GDM1 (cell line): ENCODE data around the gene NCOA6.
"Not testable (repeated sequence)": the region's sequence is repeated elsewhere in the genome, so short reads cannot be mapped to it uniquely, and the experiment has no call there.

Experiments
- DNase-seq: peaks from one replicate; lab custom pipeline; 2025; lab: John Stamatoyannopoulos, UW

Gene NCOA6

GRCh38 chr20:34829191-34829590 lies 3.7 kb upstream of the NCOA6 start:
- no peak for DNase-seq

- DNase-seq: peak; percentile 44
These were observed 483 bp downstream of the NCOA6 start for GRCh38 chr20:34824806-34825529.

GRCh38 chr20:34824452-34824805 lies 1.0 kb downstream of the NCOA6 start:
- peak; percentile 44 for DNase-seq

- DNase-seq: no peak
These were observed 1.4 kb downstream of the NCOA6 start for GRCh38 chr20:34824026-34824425.

- no peak for DNase-seq
These were observed 4.5 kb downstream of the NCOA6 start for GRCh38 chr20:34820805-34821578.

- no peak for DNase-seq
These were observed 7.7 kb downstream of the NCOA6 start for GRCh38 chr20:34817801-34818200.

- DNase-seq: no peak
These were observed 8.4 kb downstream of the NCOA6 start for GRCh38 chr20:34817072-34817471.

GRCh38 chr20:34815636-34816035 lies 9.8 kb downstream of the NCOA6 start:
- no peak for DNase-seq

- no peak for DNase-seq
These were observed 16.9 kb downstream of the NCOA6 start for GRCh38 chr20:34808583-34808982.

- not testable (repeated sequence) for DNase-seq
These were observed 17.4 kb downstream of the NCOA6 start for GRCh38 chr20:34807944-34808465.

GRCh38 chr20:34806255-34806654 lies 19.2 kb downstream of the NCOA6 start:
- DNase-seq: no peak

GRCh38 chr20:34798871-34799270 lies 26.6 kb downstream of the NCOA6 start:
- DNase-seq: no peak

GRCh38 chr20:34798328-34798727 lies 27.1 kb downstream of the NCOA6 start:
- DNase-seq: no peak

GRCh38 chr20:34797012-34797995 lies 28.1 kb downstream of the NCOA6 start:
- no peak for DNase-seq

GRCh38 chr20:34794006-34794585 lies 31.4 kb downstream of the NCOA6 start:
- no peak for DNase-seq

- no peak for DNase-seq
These were observed 32.6 kb downstream of the NCOA6 start for GRCh38 chr20:34792687-34793363.

GRCh38 chr20:34791289-34792020 lies 34.0 kb downstream of the NCOA6 start:
- no peak for DNase-seq

- no peak for DNase-seq
These were observed 44.2 kb downstream of the NCOA6 start for GRCh38 chr20:34781220-34781619.

- DNase-seq: not testable (repeated sequence)
These were observed 45.2 kb downstream of the NCOA6 start for GRCh38 chr20:34780291-34780690.

GRCh38 chr20:34776177-34776576 lies 49.3 kb downstream of the NCOA6 start:
- no peak for DNase-seq
